ENCODE measurements around the gene HPS1.

The HPS1 gene

DNA sequence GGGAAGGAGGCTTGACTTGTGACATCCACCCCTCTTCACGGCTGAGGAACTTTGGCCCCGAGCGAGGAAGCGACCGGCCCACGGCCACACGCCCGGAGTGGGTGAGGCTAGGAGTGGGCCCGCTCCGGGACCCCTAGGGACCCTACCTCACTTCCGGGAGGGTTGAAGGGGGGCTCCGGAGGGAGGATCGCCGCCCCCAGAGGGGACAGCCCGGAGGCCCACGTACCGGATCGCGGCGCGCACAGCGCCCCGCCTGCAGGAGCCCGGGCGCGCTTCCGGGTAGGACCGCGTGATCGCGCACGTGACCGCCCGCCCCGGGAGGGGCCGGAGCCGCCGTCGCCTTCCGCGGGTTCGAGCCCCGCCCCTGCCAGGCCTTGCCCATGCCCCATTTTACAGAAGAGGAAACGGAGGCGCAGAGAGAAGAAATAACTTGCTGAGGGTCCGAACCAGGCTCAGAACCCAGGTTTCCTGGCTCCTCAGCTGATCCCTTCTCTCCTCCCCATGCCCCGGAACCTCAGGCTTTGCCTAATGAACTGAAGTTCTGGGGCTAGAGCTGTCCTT, at the start of gene HPS1:
Gene HPS1, minus strand, starts transcription at position 275 of the 561 bp plus-strand sequence. CDS start 3,695 bp downstream, outside the sequence.
- DNase-seq, result peak; percentile 92

DNA sequence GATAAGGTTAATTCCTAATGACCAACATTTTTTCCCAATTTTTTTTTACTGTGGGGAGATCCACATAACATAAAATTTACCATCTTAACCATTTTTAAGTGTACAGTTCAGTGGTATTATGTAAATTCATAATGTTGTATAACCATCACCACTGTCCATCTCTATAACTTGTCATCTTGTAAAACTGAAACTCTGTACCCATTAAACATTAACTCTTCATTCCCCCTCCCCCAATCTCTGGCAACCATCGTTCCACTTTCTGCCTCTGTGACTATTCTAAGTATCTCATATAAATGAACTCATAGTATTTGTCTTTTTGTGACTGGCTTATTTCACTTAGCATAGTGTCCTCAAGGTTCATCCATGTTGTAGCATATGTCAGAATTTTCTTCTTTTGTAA, 46.0 kb upstream of the HPS1 start:
- DNase-seq, result no peak

DNA sequence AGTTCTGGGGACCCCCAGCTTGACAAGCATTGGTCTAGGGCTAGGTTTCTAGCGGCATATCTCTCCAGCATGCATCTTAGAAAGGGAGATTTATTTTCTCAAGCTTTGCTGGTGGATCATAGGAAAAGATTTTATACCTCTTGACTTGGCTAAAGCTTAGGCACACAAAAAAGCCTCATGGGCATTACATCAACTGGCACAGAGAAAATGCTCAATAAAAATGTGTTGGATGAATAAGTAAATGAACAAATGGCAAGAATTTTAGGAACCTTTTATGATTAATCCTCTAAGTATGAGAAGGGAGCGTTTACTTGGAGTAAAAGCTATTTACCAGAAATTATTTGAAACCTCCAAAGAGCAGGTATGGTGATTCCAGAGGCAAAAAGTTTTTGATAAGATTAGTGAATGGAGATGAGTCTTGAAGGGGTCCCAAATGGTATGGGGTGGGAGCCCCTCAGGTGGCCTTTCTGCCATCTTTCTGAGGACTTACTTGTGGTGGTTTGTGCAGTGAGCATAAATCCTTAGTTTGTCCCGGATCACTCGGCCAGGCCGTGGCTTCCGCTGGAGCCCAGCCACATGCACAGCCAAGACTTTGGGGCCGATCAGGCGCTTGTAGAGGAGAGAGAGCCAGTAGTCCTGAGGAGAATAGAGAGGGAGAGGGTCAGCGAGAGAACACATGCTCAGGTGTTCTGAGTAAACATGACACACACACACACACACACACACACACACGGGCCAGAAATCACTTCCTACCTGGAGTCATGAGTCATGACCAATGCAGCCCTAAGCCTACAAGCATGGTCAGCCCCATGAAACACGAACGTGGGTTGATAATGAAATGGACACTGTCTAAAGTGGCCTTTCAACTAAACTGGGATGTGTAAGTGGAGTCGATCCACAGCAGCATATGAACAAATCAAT, 43.1 kb upstream of the HPS1 start:
- DNase-seq, result no peak

DNA sequence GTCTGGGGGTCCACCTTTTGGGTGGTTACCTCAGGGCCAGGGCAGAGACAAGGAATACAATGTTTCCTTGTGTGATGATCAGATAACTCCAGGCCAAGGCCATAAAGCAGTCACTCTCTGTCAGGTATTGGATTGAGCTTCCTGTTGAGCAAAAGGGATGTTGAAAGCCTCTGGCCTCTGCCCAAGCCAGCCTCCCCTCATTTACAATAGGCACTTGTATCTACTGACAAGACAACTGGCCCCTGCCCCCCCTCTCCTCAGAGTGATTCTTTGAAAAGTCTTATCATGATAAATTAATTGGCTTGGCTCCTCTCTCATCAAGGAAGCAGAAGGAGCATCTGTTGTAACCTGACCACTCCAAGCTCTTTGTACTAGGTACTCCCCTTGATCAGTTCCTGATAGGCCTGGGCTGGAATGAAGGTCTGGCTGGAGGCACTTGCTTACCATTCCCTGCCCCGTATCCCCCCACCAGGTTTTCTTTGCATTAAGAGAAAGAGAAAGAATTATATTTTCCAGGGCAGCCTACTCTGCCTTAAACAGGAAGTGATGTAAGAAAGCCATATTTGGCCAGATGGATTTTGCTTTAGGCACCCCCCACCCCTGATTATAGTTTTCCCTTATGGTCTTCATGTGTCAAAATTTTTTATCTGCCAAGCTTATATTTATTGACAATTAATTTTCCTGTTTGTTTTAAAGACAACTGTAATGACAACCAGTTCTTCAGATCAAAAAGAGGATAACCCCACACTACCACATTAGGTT, 42.1 kb upstream of the HPS1 start:
- no peak for DNase-seq

DNA sequence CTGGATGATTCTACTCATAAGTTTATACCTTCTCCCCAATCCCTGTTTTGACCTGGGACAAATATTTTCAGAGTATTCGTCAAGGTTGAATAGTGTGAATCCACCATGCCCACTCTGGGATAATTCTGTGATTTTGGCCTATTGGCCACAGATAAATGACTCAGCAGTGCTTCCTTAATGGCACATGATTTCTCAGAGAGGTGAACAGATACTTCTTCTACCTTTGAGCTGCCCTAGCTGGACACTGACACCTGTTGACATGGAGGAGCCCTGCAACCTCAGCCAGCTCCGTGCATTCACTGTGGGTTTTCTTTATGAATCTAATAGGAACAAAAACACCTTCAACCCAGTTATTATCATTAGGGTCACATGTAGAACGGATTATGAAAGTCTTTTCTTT, 40.9 kb upstream of the HPS1 start:
- no peak for DNase-seq

DNA sequence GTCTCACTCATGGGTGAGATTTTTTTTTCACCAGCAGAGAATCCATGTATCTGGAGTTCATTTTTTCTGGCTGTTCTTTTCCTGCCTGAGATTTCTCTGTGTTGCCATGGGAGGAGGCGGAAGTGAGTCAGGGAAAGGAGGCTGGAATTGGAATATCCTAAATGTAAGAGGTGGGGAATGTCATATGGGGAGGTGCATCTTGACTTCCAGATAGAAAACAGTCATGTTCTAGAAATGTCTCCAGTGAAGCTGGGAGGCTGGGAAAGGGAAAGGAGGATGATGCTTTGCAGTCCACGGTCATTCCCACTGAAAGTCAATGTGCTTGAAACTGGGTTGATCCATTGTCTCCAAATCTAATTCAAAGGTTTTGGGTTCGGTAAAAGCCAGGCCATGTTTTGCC, 39.7 kb upstream of the HPS1 start:
- DNase-seq, result no peak

DNA sequence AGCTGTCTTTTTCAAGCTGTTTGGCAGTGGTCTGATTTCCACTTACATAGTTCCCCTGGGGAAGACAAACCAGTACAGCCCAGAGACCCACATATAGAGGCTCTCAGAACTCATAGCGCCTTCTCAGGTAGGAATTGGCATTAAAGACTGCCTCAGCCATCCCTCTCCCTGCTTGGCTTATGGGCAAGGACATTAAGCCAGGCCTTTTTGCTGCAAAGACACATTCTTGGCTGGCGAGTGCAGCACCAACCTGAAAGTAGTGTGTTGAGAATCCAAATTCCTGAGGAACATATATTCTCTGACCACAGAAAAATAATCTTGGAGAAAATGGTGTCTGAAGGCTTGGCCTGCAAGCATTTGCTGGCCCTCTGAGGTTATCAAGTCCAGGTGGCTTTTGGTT, 39.2 kb upstream of the HPS1 start:
- no peak for DNase-seq

DNA sequence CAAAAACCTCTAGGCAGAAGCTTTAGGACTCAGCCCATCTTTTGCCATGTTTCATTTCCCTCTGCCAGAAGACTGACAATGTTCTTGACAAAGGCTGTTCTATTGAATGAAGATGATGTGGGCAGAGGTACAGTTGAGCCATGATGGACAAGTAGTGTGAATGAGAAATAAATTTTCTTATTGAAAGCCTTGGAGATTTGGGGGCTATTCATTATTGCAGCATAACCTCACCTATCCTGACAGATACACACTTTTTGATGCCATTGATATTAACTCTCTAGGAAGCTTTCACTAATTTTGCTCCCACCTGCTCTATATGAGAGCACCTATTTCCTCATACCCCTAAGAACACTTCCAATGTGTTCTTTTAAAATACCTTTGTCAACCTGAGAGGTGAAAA, 36.9 kb upstream of the HPS1 start:
- DNase-seq, result no peak

DNA sequence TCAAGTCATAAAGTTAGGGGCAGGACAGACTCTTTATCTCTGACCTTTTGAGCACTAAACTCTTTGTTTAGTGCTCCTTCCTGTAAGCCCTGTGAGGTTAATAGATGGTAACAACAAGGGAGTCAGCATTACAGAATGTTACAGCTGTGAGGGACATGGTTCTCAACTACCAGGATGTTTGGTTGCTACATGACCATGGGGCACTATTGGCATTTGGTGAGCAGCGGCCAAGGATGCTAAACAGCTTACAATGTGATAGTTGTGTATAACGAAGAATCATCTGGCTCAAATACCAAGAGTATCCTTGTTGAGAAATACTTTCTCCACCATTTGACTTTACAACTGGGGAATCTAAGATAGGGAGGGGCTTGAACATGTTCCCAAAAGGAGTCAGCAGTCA, 35.4 kb upstream of the HPS1 start:
- no peak for DNase-seq

DNA sequence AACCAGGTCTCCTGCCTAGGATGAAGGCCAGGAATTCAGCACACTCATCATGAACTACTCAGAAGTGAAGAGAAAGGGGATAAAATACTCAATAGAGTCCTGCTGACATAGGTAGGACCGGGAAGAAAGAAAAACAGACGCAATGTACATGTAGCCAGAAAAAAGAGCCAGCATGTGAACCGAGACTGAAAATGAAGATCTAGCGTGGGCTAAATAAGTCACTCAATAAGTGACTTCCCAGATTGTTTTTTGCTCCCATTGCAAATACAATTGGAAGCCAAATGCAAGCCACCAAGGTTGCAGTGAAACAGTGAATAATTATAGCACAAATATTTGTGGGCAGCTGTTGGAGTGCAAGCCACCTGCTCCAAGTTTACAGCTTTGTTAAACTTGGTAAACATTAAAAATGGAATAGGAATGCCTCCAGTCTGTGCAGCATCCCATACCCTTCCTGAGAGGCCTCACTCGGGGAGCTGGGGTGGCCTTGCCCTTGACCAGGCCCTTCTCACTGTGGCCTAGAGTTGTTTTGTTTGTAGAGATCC, 34.7 kb upstream of the HPS1 start:
- DNase-seq, result no peak

DNA sequence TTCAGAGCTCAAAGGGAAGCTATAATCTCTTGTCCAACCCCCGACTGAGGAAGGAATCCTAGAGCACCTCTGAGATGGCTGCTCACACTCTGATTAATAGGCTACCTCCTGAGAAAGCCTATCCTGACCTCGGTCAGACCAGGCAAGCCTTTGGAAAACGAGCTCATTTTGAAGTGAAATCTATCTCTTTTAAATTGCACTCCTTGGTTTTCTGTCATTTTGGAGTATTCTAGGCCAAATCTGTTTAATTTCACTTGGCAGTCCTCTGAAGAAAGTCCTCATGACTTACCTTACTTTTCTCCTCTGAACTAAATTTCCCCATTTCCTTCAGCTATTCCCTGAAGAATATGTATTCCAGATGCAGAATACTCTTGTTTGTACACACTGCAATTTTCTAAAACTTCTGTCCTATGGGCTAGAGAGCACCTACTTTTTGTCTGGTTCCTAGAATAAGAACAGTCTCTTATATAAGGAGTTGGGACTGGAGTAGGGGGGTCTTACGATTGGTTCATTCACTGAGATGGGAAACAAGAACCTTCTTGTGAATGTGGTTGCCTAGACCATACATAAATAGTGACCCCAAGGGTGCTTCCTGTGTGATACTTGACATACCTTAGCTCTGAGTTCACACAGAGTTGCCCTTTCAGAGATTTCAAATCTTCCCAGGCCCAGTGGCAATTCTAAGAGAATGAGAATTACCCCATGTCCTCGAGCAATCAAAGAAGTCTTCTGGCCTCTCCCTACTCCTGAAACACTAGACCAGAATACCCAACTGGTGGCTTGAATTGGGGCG, 31.9 kb upstream of the HPS1 start:
- no peak for DNase-seq

DNA sequence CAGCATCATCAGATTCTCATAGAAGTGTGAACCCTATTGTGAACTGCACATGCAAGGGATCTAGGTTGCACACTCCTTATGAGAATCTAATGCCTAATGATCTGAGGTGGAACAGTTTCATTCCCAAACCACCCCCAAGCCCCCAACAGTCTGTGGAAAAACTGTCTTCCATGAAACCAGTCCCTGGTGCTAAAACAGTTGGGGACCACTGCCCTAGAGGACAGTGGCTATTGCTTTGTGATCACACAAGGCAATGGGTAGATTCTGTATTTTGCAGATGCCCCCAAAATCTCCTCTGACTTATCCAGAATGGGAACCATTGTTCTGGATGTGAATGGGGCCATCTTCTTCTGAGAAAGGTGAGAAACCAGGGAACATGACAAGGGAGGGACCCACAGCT, 31.1 kb upstream of the HPS1 start:
- no peak for DNase-seq

DNA sequence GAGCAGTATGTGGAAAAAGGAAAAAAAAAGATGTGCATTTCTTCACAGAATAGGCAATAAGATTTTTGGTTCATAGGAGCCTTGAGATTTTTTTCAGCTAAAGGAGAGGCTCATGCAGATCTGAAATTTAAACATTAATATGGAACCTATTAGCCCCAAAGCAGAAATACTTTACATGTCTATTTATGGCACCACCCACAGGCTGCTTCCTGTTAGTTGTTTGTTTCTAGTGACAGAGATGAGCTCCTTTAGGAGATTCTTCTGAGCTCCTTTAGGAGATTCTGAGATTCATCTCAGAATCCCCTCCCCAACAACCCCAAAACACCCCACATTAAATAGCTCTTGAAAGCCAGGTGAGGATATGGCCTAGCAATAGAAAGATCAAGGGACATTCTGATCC, 27.9 kb upstream of the HPS1 start:
- DNase-seq, result no peak

DNA sequence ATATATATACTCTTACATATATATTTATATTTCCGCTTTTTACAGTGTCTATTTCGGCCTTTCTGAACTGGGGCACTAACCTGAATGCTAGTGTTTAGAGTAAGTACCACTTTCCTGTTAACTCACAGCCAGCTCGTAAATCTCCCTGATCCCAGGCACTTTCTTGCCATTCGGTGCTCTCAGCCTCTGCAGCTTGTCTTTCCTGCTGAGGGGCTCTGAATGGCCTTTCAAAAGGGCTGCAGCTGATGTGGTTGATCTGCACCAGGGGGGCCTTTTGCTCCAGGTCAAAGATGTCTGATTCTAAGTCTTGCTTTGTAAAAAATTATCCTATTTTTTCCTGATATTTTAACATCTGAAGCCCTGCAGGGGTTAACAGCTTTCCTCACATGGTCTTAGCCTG, 25.5 kb upstream of the HPS1 start:
- DNase-seq, result no peak

DNA sequence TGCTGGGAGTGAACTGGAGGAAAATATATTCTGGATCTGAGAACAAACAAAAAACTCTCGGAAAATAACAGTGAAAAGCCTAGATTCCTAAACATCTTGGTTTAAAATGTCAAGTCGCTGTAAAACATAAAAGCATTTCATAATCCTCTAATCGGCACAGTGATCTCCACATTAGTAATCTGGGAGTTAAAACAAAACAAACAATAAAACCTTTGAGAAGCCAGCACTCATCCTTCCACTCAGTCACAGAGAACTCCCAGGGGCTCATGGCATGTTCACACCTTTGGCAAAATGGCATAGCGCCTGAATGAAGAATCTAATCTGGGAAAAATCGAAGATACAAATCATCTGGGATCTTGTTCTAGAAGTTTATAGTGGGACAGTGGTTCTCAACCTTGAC, 24.1 kb upstream of the HPS1 start:
- DNase-seq, result no peak

DNA sequence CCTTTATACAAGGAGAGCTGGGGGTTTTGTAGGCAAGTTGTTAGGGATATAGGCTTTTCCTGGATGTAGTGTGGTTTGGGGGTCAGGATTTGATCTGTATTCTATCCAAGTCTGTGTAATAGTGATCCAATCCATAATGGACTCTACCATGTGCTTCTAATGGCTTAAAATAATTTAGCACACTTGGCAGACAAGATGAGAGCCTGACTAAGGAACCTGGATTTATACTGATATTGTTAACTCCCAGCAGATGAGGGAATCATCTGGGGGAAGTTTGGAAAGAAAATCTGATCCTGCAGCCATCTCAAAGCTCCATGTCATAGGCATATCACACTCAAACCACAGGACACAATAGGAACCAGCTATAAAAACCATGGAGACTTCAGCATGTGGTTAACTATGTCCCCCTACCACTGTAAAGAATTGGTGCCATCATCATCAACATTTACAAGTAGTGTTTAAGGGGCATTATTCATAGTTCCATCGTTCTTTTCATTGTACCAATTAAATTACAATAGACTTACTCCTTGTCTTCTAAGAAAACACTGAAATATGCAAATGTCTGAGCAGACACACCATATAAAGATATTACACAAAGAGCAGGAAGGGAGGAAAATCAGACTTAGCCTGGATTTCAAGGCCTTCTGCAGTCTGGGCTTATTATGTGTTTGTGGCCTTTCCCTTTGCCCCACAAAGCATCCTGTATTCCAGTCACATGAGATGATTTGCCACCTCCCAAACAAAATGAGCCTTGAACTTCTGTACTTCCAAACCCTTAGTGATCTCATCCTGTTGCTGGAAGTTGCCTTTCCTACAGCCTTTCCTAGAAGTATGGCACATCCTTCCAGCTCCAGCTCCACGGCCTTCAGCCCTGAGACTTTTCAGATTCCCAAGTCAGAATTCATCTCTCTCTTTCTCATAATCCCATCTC, 22.5 kb upstream of the HPS1 start:
- no peak for DNase-seq

DNA sequence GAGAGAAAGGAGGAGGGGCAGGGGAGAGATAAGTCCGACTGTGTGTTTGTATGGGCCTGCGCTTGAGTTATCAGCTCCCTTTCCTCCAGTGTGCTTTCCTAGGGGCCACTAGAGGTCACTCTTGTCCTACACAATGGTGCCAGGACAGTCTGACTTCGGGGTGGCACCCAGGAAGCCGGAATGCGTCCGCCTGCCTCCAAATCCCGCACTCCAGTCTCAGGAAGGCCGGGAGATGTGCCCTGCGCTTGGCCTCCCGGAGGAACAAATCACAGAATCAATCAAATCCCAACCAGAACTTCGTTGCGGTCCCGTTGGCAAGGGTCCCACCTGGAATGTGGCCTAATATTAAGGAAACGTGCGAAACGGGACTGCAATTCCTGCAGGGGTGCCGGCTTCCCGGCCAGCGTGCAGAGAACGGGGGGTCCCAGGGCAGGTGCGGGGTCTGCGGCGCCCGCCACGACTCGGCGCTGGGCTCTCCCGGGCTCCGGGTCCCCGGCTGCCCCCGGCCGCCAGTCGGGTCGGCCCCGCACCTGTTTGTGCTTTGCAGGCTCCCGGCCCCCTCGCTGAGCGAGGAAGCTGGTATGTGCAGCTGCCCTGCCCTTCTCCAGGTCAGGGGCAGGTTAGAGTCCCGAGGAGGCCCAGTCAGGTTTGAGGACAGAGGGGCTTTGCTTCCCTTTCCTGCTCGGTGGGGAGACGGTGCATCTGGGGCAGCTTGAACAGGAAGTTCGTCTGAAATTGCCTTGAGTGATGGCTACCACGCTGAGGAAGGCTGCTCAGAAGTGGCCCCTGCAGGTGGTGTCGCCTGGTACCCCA, 21.0 kb upstream of the HPS1 start:
- peak; percentile 83 for DNase-seq

DNA sequence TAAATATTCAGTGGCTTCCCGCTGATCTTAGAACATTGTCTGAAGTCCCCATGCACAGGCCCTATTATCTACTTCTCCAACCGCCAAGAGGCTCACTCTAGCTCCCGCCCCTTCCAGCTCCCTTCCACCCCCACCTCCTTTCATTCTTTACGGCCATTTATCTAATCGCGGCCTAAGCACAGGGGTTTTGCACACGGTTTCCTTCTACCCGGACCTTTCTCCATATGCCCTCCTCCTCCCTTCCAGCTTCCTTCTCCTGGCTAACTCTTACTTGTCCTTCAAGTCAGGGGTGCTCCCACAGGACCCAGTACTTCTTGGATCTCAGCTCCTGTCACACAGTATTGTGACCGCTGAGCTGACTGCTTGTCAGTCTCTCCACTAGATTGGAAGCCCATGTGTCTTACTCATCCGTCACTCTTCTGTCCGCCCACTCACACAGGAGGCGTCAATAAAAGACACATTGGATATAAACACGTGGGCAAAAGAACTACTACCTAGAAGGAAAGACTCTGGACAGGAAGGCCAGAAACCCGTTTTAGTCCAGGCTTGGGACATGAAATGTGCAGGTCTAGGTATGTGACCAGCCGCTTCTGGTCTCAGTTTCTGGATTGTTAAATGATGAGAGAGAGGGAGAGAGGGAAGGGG, 20.2 kb upstream of the HPS1 start:
- DNase-seq, result no peak

DNA sequence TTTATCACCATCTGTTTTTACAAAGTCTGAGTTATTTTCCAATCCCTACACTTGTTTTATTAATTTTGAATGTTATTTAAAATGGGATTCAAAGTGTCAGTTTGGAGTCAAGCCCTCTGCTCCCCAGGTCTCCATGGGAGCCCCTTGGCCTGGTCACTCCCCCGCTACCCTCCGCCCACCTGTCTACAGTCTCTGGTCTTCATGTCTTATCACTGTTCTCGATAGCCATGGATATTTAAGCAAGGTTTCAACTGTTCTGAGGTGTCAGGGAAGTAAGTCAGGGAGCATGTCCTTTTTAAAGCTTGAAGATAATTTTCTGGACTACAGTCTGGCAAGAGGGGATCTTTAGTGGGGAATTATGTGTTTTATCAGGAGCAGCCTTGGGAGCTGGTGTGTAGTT, 19.1 kb upstream of the HPS1 start:
- no peak for DNase-seq

Measured in activated effector memory CD4-positive, alpha-beta T cell treated with anti-CD3 and anti-CD28 coated beads, Interleukin-2, amount 50 U/mL, for 16 hours (primary cell).